Germinal center (tissue), 1 donor: ENCODE results near the gene CCNK.

Experiments used
- DNase-seq: peaks from one replicate; pipeline ENCODE4 v3.0.0; 2012; ENCODE audit warnings: mixed read lengths, low spot score

Gene CCNK

GRCh38 chr14:99552572-99553216 lies 71.5 kb downstream of the CCNK start:
- DNase-seq: no peak

- DNase-seq: no peak
Observed at GRCh38 chr14:99554184-99554583, 73.0 kb downstream of the CCNK start.

GRCh38 chr14:99554757-99555531 lies 73.7 kb downstream of the CCNK start:
- DNase-seq: no peak

GRCh38 chr14:99556134-99556791 lies 75.1 kb downstream of the CCNK start:
- DNase-seq: no peak

- DNase-seq: no peak
Observed at GRCh38 chr14:99559286-99559990, 78.2 kb downstream of the CCNK start.

- DNase-seq: no peak
Observed at GRCh38 chr14:99560403-99560802, 79.2 kb downstream of the CCNK start.

GRCh38 chr14:99560922-99561683 lies 79.9 kb downstream of the CCNK start:
- DNase-seq: no peak

- DNase-seq: no peak
Observed at GRCh38 chr14:99561864-99562263, 80.7 kb downstream of the CCNK start.
